Osteoblast (primary cell): ENCODE data around the gene CELA3B. TPM values are rescaled to one million over a fixed set of nuclear protein-coding genes. Genes with fewer than 3 reads are reported as not detected.

Source experiments
- DNase-seq: peaks from one replicate; pipeline ENCODE4 v3.0.0; 2011; ENCODE audit warnings: low spot score, mixed read lengths; ENCODE audit not compliant: insufficient read length; ENCODE audit errors: missing footprints
- H2AFZ ChIP-seq: 2 replicates; pipeline ENCODE4 v1.6.0; 2011; ENCODE audit warnings: mild to moderate bottlenecking, low read length
- H3K27ac ChIP-seq: 2 replicates; pipeline ENCODE4 v1.5.1; 2011; ENCODE audit warnings: mild to moderate bottlenecking, low read depth, low read length, moderate library complexity
- H3K27me3 ChIP-seq: 2 replicates; pipeline ENCODE4 v1.6.0; 2012; ENCODE audit warnings: mild to moderate bottlenecking, control low read depth, inconsistent platforms, low read length, moderate library complexity; ENCODE audit not compliant: insufficient read depth
- H3K36me3 ChIP-seq: 2 replicates; pipeline ENCODE4 v1.5.1; 2011; ENCODE audit warnings: mild to moderate bottlenecking, low read length, control low read depth, moderate library complexity; ENCODE audit not compliant: insufficient read depth
- H3K4me1 ChIP-seq: 2 replicates; pipeline ENCODE4 v1.5.1; 2011; ENCODE audit warnings: mild to moderate bottlenecking, low read length, control low read depth, moderate library complexity; ENCODE audit not compliant: insufficient read depth
- H3K4me2 ChIP-seq: 2 replicates; pipeline ENCODE4 v1.6.0; 2011; ENCODE audit warnings: mild to moderate bottlenecking, low read length; ENCODE audit not compliant: insufficient read depth
- H3K4me3 ChIP-seq: fragments of 200-600 bp; sonication (generic); 3 replicates; pipeline ENCODE4 v1.5.1; 2012; ENCODE audit warnings: mild to moderate bottlenecking, low read length, inconsistent platforms; ENCODE audit not compliant: insufficient read depth
- H3K79me2 ChIP-seq: 2 replicates; pipeline ENCODE4 v1.6.0; 2012; ENCODE audit warnings: mild to moderate bottlenecking, low read length, control low read depth, inconsistent platforms; ENCODE audit not compliant: insufficient read depth
- H3K9me3 ChIP-seq: 2 replicates; pipeline ENCODE4 v1.5.1; 2011; ENCODE audit warnings: low read depth, low read length, control low read depth
- H4K20me1 ChIP-seq: 2 replicates; pipeline ENCODE4 v1.6.0; 2012; ENCODE audit warnings: mild to moderate bottlenecking, low read length, control low read depth; ENCODE audit not compliant: insufficient read depth
- small RNA-seq: library from RNA; depleted of rRNA; stranded (forward); fragments of <200 nt; gene quantifications from one replicate; pipeline ENCODE3, GENCODE V24; 2012
- total RNA-seq: library from RNA; depleted of rRNA; stranded (reverse); fragments of >200 nt; gene quantifications from 2 replicates; pipeline ENCODE4 v1.2.3, GENCODE V29; 2012
- TF ChIP-seq, protein P1 (sequence below): IDR thresholded peaks from 2 replicates; pipeline ENCODE4 v1.5.1; 2011; ENCODE audit warnings: mild to moderate bottlenecking, low read depth, low read length, moderate library complexity; ENCODE audit errors: extremely low read depth

The CELA3B gene
- total RNA-seq, 1 donor: not detected

DNA sequence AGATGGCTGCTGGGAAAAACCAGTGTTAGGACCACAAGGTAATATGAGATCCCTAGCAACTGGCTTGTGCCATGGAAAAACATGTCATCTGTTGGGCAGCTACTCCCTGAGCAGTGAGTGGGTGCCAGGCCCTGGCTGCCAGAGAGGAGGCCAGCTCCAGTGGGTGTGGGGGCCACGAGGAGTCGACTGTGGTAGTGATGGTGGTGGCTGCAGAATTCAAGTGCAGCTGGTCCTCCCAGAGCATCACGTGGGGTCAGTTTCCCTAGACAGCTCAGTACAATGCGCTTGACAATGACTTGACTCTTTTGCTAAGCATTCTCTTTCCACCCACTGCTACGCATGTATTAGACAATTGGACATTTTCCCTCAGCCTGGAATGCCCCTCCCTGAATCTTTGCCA is 61.2 kb downstream of the CELA3B start:
- Histone ChIP-seq H4K20me1 (no peaks in the 10 kb centered on the region), H3K4me1 (no peaks in the 10 kb centered on the region), H2AFZ (no peak overlapping the region), H3K4me3 (no peak overlapping the region), H3K79me2 (no peaks in the 10 kb centered on the region), H3K27me3 (no peaks in the 10 kb centered on the region), H3K4me2 (no peak overlapping the region), H3K36me3 (no peaks in the 10 kb centered on the region), H3K27ac (no peak overlapping the region), H3K9me3 (no peaks in the 10 kb centered on the region)
- TF ChIP-seq, protein P1, sequence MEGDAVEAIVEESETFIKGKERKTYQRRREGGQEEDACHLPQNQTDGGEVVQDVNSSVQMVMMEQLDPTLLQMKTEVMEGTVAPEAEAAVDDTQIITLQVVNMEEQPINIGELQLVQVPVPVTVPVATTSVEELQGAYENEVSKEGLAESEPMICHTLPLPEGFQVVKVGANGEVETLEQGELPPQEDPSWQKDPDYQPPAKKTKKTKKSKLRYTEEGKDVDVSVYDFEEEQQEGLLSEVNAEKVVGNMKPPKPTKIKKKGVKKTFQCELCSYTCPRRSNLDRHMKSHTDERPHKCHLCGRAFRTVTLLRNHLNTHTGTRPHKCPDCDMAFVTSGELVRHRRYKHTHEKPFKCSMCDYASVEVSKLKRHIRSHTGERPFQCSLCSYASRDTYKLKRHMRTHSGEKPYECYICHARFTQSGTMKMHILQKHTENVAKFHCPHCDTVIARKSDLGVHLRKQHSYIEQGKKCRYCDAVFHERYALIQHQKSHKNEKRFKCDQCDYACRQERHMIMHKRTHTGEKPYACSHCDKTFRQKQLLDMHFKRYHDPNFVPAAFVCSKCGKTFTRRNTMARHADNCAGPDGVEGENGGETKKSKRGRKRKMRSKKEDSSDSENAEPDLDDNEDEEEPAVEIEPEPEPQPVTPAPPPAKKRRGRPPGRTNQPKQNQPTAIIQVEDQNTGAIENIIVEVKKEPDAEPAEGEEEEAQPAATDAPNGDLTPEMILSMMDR: no peak
- no peak for DNase-seq

Small RNA genes within 50 kb of the gene (small RNA-seq; reads per million reads assigned to genes)
- gene RN7SL186P: not detected
- gene RN7SL386P: not detected
- not detected for gene RNU6-1022P
- not detected for gene RNU6-776P

Other genes with a start within 250 kb of the CELA3B start
- gene USP48, start 193.9 kb upstream of the CELA3B start, total RNA-seq: 50.1 and 52.5 TPM in 2 replicates
- gene LDLRAD2, start 164.8 kb upstream of the CELA3B start, total RNA-seq: not detected in 2 replicates
- gene HSPG2, start 39.7 kb upstream of the CELA3B start, total RNA-seq: 220 and 265 TPM in 2 replicates
- not detected in 2 replicates for gene CELA3A, start 24.6 kb downstream of the CELA3B start, total RNA-seq
- gene CDC42, start 75.7 kb downstream of the CELA3B start, total RNA-seq: 432 and 433 TPM in 2 replicates
- gene WNT4, start 166.1 kb downstream of the CELA3B start, total RNA-seq: under 0.01 TPM in 1 of 2 replicates, not detected in the other